HG03558 (cell line): ENCODE measurements around the gene LRG1.

Experiments
- ATAC-seq: cut with Tn5 transposase; IDR thresholded peaks from one replicate; pipeline ENCODE4 v1.9.1; 2021; ENCODE audit warnings: moderate number of reproducible peaks; ENCODE audit not compliant: unreplicated experiment; ENCODE audit errors: extremely low read depth

Gene LRG1

GRCh38 chr19:4498694-4499093 lies 41.1 kb downstream of the LRG1 start:
- no peak for ATAC-seq

GRCh38 chr19:4497770-4498389 lies 42.0 kb downstream of the LRG1 start:
- no peak for ATAC-seq

GRCh38 chr19:4496304-4496703 lies 43.5 kb downstream of the LRG1 start:
- no peak for ATAC-seq

- ATAC-seq, result no peak
Measured at GRCh38 chr19:4495471-4495870, 44.4 kb downstream of the LRG1 start.

- ATAC-seq, result no peak
Measured at GRCh38 chr19:4494691-4495064, 45.2 kb downstream of the LRG1 start.

- no peak for ATAC-seq
Measured at GRCh38 chr19:4493929-4494690, 45.7 kb downstream of the LRG1 start.

GRCh38 chr19:4493104-4493928 lies 46.5 kb downstream of the LRG1 start:
- ATAC-seq, result no peak

- no peak for ATAC-seq
Measured at GRCh38 chr19:4492337-4493103, 47.3 kb downstream of the LRG1 start.

- no peak for ATAC-seq
Measured at GRCh38 chr19:4491446-4491845, 48.4 kb downstream of the LRG1 start.

GRCh38 chr19:4488496-4488895 lies 51.3 kb downstream of the LRG1 start:
- no peak for ATAC-seq

GRCh38 chr19:4487572-4487971 lies 52.3 kb downstream of the LRG1 start:
- no peak for ATAC-seq
